HT-29 (cell line): ENCODE data around the gene LRRC75A. TPM values are rescaled to one million over a fixed set of nuclear protein-coding genes. Genes with fewer than 3 reads are reported as not detected.
"Not testable (repeated sequence)": the region's sequence is repeated elsewhere in the genome, so short reads cannot be mapped to it uniquely, and the experiment has no call there.

ENCODE experiments used
- DNase-seq: peaks from one replicate; pipeline ENCODE4 v3.0.0-alpha.2; 2015; ENCODE audit warnings: low spot score
- total RNA-seq: library from RNA; depleted of rRNA; stranded (reverse); fragments of >200 nt; shearing (Covaris generic); gene quantifications from 2 replicates; pipeline ENCODE4 v1.2.3, GENCODE V29; 2014; rRNA removed

LRRC75A gene, protein sequence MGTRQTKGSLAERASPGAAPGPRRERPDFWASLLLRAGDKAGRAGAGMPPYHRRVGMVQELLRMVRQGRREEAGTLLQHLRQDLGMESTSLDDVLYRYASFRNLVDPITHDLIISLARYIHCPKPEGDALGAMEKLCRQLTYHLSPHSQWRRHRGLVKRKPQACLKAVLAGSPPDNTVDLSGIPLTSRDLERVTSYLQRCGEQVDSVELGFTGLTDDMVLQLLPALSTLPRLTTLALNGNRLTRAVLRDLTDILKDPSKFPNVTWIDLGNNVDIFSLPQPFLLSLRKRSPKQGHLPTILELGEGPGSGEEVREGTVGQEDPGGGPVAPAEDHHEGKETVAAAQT
- total RNA-seq: 8.0 and 12.3 TPM in 2 replicates

DNA sequence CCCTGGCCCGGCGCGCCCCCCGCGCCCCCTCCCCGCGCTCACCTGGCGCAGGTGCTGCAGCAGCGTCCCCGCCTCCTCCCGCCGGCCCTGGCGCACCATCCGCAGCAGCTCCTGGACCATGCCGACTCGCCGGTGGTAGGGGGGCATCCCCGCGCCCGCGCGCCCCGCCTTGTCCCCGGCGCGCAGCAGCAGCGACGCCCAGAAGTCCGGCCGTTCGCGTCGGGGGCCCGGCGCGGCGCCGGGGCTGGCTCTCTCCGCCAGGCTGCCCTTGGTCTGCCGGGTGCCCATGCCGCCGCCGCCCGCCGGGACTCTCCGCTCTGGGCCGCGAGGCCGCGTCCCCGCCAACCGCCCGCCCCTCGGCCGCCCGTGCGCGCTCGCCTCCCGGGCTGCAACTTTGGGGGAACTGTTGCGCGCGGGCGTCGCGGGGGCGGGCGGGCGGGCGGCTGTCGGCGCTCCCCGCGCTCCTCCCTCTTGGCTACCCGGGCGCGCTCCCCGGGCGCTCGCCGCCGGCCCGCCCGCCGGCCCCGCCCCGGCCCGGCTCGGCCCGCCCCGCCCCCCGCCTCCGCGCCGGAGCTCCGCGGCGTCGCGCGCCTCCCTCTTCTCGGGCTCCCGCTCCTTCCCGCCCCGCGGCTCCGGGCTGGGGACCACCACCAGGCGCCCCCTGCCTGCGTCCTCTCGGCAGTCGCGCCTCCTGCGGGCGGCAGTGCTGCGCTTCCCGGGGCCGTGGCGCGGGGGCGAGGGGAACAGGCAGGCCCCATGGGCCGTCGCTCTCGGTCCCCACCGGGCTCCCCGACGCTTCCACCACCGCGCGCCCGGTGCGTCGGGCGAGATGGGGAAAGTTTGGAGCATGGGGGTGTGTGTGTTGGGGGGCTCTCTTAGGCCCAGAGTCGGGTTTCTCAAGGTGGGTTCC lies at the start of gene LRRC75A:
LRRC75A (minus strand) TSS at position 491 of the 910 bp plus-strand sequence; CDS start at position 288, 203 bp downstream.
- DNase-seq: no peak

DNA sequence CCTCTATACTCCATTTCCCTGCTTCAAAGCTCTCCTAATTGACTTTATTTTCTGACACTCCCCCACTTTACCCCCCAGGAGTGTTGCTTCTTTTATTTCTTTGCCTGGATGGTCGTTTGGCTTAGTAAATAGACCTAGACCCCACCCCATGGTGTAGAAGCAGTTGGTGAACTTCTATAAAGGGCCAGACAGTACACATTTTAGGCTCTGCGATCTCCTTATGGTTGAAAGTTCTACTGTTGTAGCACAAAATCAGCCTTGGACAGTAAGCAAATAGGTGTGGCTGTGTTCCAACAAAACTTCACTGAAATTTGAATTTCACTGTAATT lies 45.1 kb upstream of the LRRC75A start:
- no peak for DNase-seq

DNA sequence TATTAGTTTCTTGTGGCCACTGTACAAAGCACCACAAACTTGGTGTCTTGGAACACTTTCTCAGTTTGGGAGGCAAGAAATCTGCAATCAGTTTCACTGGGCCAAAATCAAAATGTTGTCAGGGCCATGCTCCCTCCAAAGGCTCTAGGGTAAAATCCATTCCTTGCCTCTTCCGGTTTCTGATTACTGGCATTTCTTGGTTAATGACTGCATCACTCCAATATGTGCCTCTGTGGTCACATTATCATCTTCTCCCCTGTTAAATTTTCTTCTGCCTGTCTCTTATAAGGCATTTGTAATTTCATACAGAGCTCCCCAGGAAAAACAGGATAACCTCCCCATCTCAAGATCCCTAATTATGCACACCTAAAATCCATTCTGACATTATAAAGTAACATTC lies 42.2 kb upstream of the LRRC75A start:
- no peak for DNase-seq

DNA sequence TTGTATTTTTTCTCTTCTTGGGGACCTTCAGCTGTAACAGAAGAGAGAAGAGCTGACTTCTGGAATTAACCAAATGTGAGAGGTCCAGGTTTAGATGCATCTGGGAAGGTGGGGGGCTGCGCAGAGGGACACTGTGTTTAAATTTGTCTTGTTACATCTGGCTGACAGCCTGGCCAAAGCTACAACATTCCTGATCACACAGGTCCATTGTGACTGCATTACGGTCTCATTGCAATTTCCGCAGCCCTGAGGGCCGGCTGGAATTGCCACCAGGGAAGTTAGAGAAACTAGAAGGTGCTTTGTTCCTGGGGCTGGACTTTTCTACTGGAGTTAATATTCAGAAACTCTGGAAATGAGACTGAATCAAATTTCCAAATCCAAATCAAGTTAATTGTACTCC lies 37.9 kb upstream of the LRRC75A start:
- no peak for DNase-seq

DNA sequence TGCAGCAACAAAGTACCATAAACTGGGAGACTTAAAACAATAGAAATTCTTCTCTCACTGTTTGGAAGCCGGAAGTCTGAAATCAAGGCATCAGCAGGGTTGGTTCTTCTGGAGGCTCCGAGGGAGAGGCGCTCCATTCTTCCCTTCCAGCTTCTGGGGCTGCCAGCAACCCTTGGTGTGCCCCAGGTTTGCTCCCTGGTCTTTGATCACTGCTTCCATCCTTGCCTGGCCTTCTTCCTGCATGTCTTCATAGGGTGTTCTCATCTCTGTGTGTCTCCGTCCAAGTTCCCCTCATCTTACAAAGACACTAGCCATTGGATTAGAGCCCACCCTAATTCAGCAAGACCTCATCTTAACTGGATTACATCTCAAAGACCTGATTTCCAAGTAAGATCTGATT lies 35.3 kb upstream of the LRRC75A start:
- DNase-seq: no peak

DNA sequence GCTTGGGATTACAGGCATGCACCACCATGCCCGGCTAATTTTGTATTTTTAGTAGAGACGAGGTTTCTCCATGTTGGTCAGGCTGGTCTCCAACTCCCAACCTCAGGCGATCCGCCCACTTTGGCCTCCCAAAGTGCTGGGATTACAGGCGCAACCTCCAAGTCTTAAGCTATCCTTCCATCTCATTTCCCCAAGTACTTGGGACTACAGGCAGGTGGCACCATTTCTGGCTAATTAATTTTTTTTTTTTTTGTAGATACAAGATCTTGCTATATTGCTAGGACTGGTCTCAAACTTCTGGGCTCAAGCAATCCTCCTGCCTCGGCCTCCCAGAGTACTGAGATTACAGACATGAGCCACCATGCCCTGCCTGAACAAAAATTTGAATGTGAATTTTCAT lies 33.6 kb upstream of the LRRC75A start:
- DNase-seq: not testable (repeated sequence)

DNA sequence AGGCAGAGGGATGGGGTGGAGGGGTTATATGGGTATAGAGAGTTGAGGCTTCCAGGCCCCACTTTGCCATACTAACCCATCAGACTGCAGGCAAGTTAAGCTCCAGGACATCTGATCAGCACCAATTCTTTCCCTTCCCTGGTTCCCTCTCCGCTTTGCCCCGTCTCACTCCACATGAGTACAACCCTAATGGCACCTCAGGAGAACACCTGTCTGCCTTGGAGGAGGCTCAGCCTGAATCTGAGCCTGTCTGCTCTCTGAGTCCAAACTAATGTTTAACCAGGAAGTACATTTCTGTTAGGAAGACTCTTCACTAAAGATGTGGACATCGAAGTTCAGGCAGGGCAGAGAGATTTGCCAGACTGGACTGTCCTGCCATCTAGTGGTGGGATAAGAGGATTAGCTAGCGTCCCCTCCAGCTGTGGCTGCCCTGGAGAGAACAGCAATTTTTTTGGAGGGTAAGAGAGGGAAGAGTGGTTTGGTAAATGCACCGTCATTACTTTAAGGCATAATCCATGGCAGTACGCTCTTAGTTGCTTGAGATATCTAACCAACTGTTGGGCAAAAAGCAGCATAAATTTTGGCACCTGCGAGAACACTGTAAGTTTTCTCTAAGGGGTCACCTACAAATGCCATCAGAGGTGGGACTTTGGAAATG lies 29.2 kb upstream of the LRRC75A start:
- DNase-seq: peak; percentile 85

DNA sequence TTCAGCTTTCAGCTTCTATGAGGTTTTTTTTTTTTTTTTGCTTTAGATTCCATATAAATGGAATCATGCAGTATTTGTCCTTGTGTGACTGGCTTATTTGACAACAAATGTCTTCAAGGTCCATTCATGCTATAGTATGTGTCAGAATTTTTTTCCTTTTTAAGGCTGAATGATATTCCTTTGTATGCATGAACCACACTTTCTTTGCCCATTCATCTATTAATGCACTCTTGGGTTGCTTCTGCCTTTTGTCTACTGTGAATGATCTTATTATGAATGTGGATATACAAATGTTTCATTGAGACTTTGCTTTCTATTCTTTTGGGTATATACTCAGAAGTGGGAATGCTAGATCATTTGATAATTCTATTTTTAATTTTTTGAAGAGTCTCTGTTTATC lies 27.0 kb upstream of the LRRC75A start:
- DNase-seq: no peak

DNA sequence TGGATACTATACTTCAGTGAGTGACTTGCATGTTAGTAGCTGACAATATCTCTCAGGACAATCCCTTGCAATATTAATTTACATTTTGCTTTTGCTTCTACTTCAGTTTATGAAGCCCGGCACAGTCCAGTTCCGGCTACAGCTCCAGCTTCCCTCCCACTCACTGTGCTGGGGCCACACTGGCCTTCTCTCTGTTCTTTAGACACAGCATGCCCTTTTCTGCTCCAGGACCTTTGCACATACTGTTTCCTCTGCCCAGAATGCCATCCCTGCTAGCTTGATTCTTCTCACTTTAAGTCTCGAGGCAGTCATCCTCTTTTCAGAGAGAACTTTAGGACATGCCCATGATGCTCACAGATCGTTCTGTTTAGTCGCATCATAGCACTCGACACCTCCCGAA lies 25.5 kb upstream of the LRRC75A start:
- no peak for DNase-seq

DNA sequence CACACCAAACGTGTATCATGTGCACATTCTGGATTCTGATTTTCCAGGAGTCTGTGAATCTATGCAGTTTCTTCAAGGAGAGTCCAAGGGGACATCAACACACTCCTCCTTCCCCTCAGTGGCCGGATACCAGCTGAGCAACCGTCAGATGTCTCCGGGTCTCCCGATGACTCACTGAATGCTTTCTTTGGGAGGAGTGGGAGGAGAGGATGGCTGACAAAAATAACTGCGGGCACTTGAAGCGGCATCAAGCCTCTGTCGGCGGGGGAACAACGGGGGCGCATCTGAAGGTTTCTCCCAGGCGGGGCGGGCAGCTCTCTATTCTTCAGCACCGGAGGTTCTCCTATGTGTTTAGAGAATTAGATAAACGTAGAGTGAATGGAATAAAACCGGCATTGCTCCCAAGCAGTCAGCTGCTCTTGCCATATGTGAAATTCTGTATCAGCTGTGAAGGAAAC lies 24.6 kb upstream of the LRRC75A start:
- peak; percentile 41 for DNase-seq

DNA sequence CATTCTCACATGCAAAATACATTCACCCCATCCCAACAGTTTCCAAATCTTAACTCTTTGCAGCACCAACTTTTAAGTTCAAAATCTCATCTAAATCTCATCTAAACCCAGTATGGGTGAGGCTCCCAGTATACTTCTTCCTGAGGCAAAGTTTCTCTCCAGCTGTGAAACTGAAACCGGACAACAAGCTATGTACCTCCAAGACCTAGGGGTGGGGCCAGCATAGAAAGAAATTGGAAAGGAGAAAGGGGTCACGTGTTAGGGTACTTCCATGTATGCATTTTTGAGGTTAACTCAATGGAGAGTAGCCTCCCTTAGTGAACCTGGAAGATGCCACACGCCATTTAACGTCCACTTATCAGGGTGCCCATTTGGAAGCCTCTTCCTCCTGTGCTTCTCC lies 23.9 kb upstream of the LRRC75A start:
- no peak for DNase-seq

DNA sequence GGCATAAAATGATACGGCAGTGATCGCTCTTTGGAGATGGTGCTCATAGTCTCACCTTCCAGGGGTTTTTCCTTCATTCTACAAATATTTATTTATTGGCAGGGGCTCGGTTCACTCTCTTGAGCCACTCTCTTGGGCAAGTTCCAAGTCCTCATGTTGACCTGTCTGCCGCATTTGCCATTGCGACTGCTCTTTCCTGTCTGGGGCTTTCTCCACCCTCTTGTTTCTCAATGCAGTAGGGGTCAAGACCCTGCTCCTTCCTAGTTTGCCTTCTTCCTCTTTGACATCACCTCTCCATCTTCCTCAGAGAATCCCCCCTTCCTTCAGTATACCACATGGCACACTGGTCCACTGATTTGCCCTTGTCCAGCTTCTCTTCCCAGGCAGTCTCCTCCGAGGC lies 21.9 kb upstream of the LRRC75A start:
- no peak for DNase-seq

DNA sequence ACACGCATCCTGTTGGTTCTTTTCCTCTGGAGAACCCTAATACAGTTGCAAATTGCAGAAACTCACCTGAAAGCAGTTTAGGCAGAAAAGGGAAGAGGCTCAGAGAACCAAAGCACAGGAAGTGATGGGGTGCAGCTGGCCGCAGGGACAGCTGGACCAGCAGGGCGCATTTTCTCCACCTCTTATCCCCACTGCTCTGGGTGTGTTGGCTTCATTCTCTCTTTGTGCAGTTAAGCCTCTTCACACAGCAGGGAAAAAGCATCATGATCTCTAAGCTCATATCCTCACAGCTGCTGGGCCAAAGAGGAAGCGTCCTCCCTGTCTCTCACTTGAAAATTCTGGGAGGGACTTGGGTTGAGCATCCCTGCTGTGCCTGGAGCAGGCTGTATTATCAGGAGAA lies 20.0 kb upstream of the LRRC75A start:
- DNase-seq: no peak

DNA sequence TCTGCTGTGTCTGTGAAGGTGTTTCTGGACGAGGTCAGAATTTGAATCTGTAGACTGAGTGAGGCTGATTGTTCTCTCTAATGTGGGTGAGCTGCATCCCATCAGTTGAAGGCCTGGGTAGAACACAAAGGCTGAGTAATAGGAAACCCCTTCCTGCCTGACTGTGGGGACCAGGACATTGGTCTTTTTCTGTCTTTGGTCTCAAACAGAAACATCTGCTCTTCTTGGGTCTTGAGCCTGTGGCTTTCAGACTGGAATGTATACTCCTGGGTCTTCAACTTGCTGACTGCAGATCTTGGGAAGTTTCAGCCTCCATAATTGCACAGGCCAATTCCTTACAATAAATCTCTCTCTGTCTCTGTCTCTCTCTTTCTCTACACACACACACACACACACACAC lies 19.6 kb upstream of the LRRC75A start:
- no peak for DNase-seq

DNA sequence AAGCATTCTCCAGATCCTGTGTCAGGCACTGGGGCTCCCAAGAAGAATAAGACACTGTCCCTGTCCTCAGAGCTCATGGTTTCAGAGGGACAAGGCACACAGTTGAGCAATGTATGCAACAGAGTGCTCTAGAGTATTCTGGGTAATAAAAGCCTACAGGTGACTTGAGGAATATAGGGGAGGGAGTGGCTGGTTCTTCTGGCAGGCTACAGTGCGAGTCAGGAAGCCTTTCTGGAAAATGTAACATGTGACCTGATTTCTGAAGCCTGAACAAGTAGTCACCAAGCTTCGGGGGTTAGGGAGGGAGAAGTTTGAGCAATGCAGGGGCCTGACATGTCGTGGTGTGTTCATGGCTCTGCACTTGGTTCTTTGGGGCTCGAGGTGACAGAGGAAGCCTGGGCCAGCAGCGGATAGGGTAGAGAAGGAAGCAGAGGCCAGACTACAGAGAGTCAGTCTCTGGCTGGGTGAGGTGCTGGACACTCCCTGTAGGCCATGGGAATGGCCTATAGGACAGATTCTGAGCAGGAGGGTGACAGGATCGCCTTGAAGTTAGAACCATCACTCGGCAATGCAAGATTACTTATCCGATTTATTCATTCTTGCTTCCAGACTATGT lies 16.0 kb upstream of the LRRC75A start:
- DNase-seq: no peak

DNA sequence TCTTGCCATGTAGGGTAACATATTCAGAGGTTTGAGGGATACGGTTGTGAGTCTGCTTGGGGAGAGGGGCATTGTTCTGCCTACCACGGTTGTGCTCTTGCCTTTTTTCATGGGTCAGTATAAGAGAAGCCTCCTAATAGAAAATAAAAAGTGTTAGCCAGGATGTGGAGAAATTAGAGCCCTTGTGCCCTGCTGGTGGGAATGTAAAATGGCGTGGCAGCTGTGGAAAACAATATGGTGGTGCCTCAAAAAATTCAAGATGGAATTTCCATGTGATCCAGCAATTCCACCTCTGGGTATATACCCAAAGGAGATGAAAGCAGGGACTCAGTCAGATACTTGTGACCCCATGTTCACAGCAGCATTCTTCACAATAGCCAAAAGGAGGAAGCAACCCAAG lies 14.2 kb upstream of the LRRC75A start:
- no peak for DNase-seq

DNA sequence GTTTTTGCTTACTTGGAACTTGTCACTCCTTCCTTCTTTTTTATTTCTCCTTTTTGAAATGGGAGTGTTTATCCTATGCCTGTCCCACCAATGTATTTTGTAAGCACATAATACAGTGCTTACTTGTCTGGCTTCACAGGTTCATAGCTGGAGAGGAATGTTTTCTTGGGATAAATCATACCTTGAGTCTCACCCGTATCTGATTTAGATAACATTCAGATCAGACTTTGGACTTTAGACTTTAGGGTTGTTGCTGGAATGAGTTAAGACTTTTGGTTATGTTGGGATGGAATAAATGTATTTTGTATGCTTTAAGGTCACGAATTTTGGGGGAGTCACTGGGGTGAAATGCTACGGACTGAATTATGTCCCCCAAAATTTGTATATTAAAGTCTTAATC lies 13.0 kb upstream of the LRRC75A start:
- no peak for DNase-seq

DNA sequence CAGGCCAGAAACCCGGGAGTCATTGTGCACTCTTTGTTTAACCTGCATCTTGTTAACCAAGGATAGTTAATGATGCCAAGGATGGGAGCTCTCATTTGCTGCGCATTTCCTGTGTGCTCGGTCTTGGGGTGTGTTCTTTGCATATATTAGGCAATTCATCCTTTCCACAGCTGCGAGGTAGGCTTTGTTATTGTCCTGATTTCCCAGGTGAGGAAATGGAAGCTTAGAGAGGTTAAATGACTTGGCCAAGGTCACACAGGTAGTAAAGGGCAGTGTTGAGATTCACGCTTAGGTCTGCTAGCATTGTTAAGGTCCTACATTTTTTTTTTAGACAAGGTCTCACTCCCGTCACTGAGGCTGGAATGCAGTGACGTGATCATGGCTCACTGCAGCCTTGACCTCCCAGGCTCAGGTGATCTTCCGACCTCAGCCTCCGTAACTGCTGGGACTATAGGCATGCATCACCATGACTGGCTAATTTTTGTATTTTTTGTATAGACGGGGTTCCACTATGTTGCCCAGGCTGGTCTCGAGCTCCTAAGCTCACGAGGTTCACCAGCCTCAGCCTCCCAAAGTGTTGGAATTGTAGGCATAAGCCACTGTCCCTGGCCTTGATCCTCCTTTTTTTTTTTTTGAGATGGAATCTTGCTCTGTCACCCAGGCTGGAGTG lies 5.0 kb upstream of the LRRC75A start:
- DNase-seq: no peak

DNA sequence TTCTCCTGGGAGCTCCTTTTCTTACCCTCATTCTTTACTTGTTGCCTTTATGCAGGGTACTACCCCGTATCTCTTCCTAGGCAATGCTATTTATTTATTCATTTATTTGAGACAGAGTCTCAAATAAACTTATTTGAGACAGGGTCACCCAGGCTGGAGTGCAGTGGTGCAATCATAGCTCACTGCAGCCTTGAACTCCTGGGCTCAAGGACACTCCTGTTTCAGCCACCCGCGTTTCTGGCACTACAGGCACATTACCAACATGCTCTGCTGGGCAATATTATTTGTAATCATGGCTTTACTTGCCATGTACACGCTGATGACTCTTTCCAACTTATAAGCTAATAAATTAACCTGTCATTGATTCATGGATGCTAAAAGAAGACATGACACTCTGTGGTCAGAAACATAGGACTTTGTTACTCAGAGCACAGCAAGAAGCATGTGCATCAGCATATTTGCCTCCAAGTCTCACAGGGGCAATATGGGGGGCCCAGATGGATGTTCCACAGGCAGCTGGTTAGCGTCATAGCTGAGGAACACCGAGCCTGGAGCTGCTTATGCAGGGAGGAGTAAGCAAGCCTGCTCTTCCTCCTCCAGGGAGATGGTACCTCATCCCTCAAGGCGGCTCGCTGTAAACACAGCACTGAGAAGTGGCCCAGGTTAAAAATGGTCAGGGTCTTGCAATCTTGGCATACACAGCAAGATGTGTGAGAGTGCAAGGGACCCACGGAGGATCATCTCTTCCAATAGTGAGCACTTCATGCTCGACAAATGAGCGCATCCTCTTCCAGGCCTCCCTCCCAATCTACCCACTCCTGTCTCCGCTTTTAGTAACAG lies 4.2 kb upstream of the LRRC75A start:
- DNase-seq: no peak

DNA sequence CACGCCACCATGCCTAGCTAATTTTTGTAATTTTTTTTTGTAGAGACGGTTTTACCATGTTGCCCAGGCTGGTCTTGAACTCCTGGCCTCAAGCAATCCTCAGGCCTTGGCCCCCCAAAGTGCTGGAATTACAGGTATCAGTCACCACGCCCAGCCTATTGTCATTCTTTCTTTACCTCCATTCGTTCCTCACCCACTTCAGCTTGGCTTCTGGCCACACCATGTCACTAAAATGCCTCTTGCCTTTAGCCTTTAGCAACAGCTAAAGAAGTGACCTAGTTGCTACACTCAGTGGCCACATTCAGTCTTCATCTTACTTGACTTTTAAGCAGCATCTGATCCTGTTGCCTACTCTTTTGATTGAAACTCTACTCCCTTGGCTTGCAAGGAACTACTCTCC lies 3.6 kb upstream of the LRRC75A start:
- no peak for DNase-seq
